HL-60 (cell line): ENCODE data around the gene FGF18.

Experiments
- CTCF ChIP-seq: IDR thresholded peaks from one replicate; pipeline ENCODE4 v1.5.1; 2011; ENCODE audit warnings: low read length, control low read depth, inconsistent platforms; ENCODE audit not compliant: insufficient read depth
- POLR2AphosphoS5 ChIP-seq: IDR thresholded peaks from 2 replicates; pipeline ENCODE4 v1.6.1; 2012; ENCODE audit warnings: low read depth

- TF ChIP-seq CTCF (no peak), POLR2AphosphoS5 (no peak)
Measured at GRCh38 chr5:171435908-171436307, 16.5 kb downstream of the FGF18 start.
